Panc1 (cell line): ENCODE measurements around the gene FAM98C. TPM values are rescaled to one million over a fixed set of nuclear protein-coding genes. Genes with fewer than 3 reads are reported as not detected.
"Not testable (repeated sequence)": the region's sequence is repeated elsewhere in the genome, so short reads cannot be mapped to it uniquely, and the experiment has no call there.

Experiments used
- ATAC-seq: fragments of 200-7000 bp; cut with Tn5 transposase; 2 replicates; pipeline ENCODE4 v1.9.1; 2020; ENCODE audit warnings: mild to moderate bottlenecking, moderate library complexity
- BruUV-seq: library from RNA; stranded (reverse); fragments of 400-500 nt; replicated peaks from 2 replicates; lab custom pipeline; 2021; lab: Mats Ljungman, UMichigan
- CTCF ChIA-PET: fragments of 300-600 bp; sonication (Branson Sonifier 250); formaldehyde crosslinking; loops from one replicate; lab custom pipeline; 2022; ENCODE audit warnings: antibody characterized with exemption; lab: Charles Lee
- POLR2A ChIA-PET: fragments of 300-600 bp; sonication (Branson Sonifier 250); formaldehyde crosslinking; loops from one replicate; lab custom pipeline; 2022; ENCODE audit warnings: antibody characterized with exemption; lab: Charles Lee
- DNase-seq: peaks from one replicate; pipeline ENCODE4 v3.0.0-alpha.2; 2010; ENCODE audit warnings: low read depth, low spot score
- H3K27ac ChIP-seq: 2 replicates; pipeline ENCODE4 v1.5.1; 2011; ENCODE audit warnings: mild to moderate bottlenecking, low read length, inconsistent platforms
- H3K27me3 ChIP-seq: fragments of 200-500 bp; sonication (Bioruptor generic); 2 replicates; pipeline ENCODE4 v1.6.0; 2014; ENCODE audit warnings: low read length, inconsistent platforms; ENCODE audit not compliant: control insufficient read depth, insufficient read depth
- H3K36me3 ChIP-seq: fragments of 200-500 bp; sonication (Bioruptor generic); 2 replicates; pipeline ENCODE4 v1.5.1; 2014; ENCODE audit warnings: inconsistent platforms, mild to moderate bottlenecking, low read length, moderate library complexity; ENCODE audit not compliant: control insufficient read depth, insufficient read depth
- H3K4me1 ChIP-seq: 2 replicates; pipeline ENCODE4 v1.5.1; 2011; ENCODE audit warnings: inconsistent platforms, mild to moderate bottlenecking, low read length, moderate library complexity; ENCODE audit not compliant: control insufficient read depth, insufficient read depth
- H3K4me3 ChIP-seq, 2 experiments: 2 replicates each; pipeline ENCODE4 v1.5.1; 2011 to 2012; ENCODE audit warnings: low read depth in 2 of 2, low read length in 2 of 2, mild to moderate bottlenecking in 2 of 2, inconsistent platforms in 1 of 2, moderate library complexity in 1 of 2
- H3K9me3 ChIP-seq: fragments of 200-500 bp; sonication (Bioruptor generic); 2 replicates; pipeline ENCODE4 v1.5.1; 2014; ENCODE audit warnings: low read depth, mild to moderate bottlenecking, inconsistent platforms, low read length, moderate library complexity; ENCODE audit not compliant: control insufficient read depth, insufficient read depth
- CTCF ChIP-seq: fragments of 450-650 bp; IDR thresholded peaks from 2 replicates; pipeline ENCODE4 v1.5.1; 2017; ENCODE audit warnings: mild to moderate bottlenecking
- POLR2AphosphoS5 ChIP-seq: IDR thresholded peaks from 2 replicates; pipeline ENCODE4 v1.6.1; 2012; ENCODE audit warnings: mild to moderate bottlenecking, low read depth, low read length, moderate library complexity
- REST ChIP-seq, 2 experiments: IDR thresholded peaks; 2 replicates each; pipeline ENCODE4 v1.6.1; 2011 to 2012; ENCODE audit warnings: low read depth in 2 of 2, control low read depth in 1 of 2, low read length in 1 of 2, mild to moderate bottlenecking in 1 of 2, moderate library complexity in 1 of 2; ENCODE audit not compliant: insufficient read depth in 1 of 2
- SIN3A ChIP-seq: IDR thresholded peaks from 2 replicates; pipeline ENCODE4 v1.6.1; 2012; ENCODE audit warnings: low read depth, mild to moderate bottlenecking, low read length, moderate library complexity, borderline replicate concordance; ENCODE audit not compliant: insufficient read depth
- TCF7L2 ChIP-seq: IDR thresholded peaks from 2 replicates; pipeline ENCODE4 v1.6.1; 2011; ENCODE audit warnings: mild to moderate bottlenecking, low read depth, low read length, inconsistent platforms
- in situ Hi-C: cut with HindIII; loops from 2 replicates; pipeline ENCODE4 v1.10.0; 2016; ENCODE audit warnings: low sequenced_read_pairs, low pct_unique_long_range_greater_than_20kb
- intact Hi-C: fragments of 100-400 bp; cut with micrococcal nuclease; formaldehyde crosslinking; loops from one replicate; pipeline ENCODE4 v1.10.0; 2022; ENCODE audit not compliant: unreplicated experiment
- total RNA-seq: library from RNA; stranded (reverse); gene quantifications from one replicate; pipeline ENCODE4 v1.2.1, GENCODE V29; 2021; ENCODE audit not compliant: unreplicated experiment

FAM98C gene
- total RNA-seq, 1 experiment from 2014 or later, result 24.7 TPM

- POLR2A ChIA-PET, result no interaction called here
- Histone ChIP-seq H3K9me3 (no peaks in the 10 kb centered on the region), H3K36me3 (no peaks in the 10 kb centered on the region), H3K4me1 (no peaks in the 10 kb centered on the region), H3K4me3 (no peak overlapping the region), H3K27me3 (no peaks in the 10 kb centered on the region), H3K27ac (no peak overlapping the region)
- BruUV-seq, result no TSS peak
- in situ Hi-C loops, result no loop called here
- no peak for DNase-seq
- no peak for ATAC-seq
- intact Hi-C loops, result no loop called here
- CTCF ChIA-PET, result interaction anchor here (1.5 kb wide), 1 partner anchor 9 kb away, joined by 5 read pairs; the partner anchor contains the start of gene FAM98C
- TF ChIP-seq SIN3A (no peak), TCF7L2 (no peak), CTCF (no peak), REST (IDR thresholded peaks at IDR 0.05; ENCODE audit: insufficient read depth in 1 of 2, low read depth in 2 of 2, low read length in 1 of 2) (no peak), POLR2AphosphoS5 (no peak)
These were observed 8.3 kb downstream of the FAM98C start for GRCh38 chr19:38411041-38411712.

- H3K4me1 ChIP-seq, DNase-seq, H3K4me3 ChIP-seq, H3K27ac ChIP-seq, H3K36me3 ChIP-seq, in situ Hi-C loops, H3K27me3 ChIP-seq, H3K9me3 ChIP-seq, intact Hi-C loops, ATAC-seq, BruUV-seq: not testable (repeated sequence)
- POLR2A ChIA-PET, result interaction anchor here (0.7 kb wide), 1 partner anchor 426 kb away, joined by 4 read pairs; no protein-coding TSS in a partner anchor
- CTCF ChIA-PET, result interaction anchor here (1.5 kb wide), 1 partner anchor 9 kb away, joined by 5 read pairs; the partner anchor contains the start of gene FAM98C
These were observed 9.0 kb downstream of the FAM98C start for GRCh38 chr19:38411898-38412297.

GRCh38 chr19:38412491-38412890 lies 9.6 kb downstream of the FAM98C start:
- CTCF ChIA-PET, result no interaction called here
- H3K9me3 ChIP-seq, result no peaks in the 10 kb centered on the region
- DNase-seq, result no peak
- H3K4me1 ChIP-seq, result no peaks in the 10 kb centered on the region
- in situ Hi-C loops (no loop called here), intact Hi-C loops (no loop called here)
- no TSS peak for BruUV-seq
- ATAC-seq, result no peak
- H3K4me3 ChIP-seq, result no peak overlapping the region
- no peak for TF ChIP-seq CTCF
- no peak for TF ChIP-seq SIN3A
- no peak for TF ChIP-seq POLR2AphosphoS5
- TF ChIP-seq REST (IDR thresholded peaks at IDR 0.05; ENCODE audit: insufficient read depth in 1 of 2, low read depth in 2 of 2, low read length in 1 of 2), result no peak
- TF ChIP-seq TCF7L2, result no peak
- no peak overlapping the region for H3K27ac ChIP-seq
- no peaks in the 10 kb centered on the region for H3K27me3 ChIP-seq
- H3K36me3 ChIP-seq, result no peaks in the 10 kb centered on the region
- POLR2A ChIA-PET, result interaction anchor here (0.7 kb wide), 1 partner anchor 425 kb away, joined by 4 read pairs; no protein-coding TSS in a partner anchor
